ENCODE results near the gene SEPSECS. TPM values are rescaled to one million over a fixed set of nuclear protein-coding genes. Genes with fewer than 3 reads are reported as not detected.

The SEPSECS gene
- total and polyA plus RNA-seq, 2 donors (not counting 3 experiments of a cell fraction or from before 2014, with no cell fraction given): 2.8 to 8.3 TPM

- H3K36me3 ChIP-seq (ENCODE audit: control insufficient read depth in 2 of 2, extremely low read depth in 1 of 2, insufficient read depth in 2 of 2, low read length in 2 of 2): no peaks in the 10 kb centered on the region
- TF ChIP-seq FOS (IDR thresholded peaks at IDR 0.05; ENCODE audit: borderline replicate concordance, insufficient read depth, low read length) (no peak), POLR2A (IDR thresholded peaks at IDR 0.05; ENCODE audit: low read depth, low read length) (no peak), POLR2AphosphoS5 (IDR thresholded peaks at IDR 0.05; ENCODE audit: insufficient read depth, low read depth, low read length) (no peak), GATA2 (IDR thresholded peaks at IDR 0.05; ENCODE audit: insufficient read depth, insufficient read length, low read depth, low read length) (no peak), MYC (IDR thresholded peaks at IDR 0.05; ENCODE audit: low read depth, low read length) (no peak), JUN (IDR thresholded peaks at IDR 0.05; ENCODE audit: borderline replicate concordance, insufficient read depth, insufficient read length, low read depth) (no peak), EZH2 (IDR thresholded peaks at IDR 0.05; ENCODE audit: borderline replicate concordance, low read depth, low read length, severe bottlenecking) (no peak)
- TF ChIP-seq, protein P1, sequence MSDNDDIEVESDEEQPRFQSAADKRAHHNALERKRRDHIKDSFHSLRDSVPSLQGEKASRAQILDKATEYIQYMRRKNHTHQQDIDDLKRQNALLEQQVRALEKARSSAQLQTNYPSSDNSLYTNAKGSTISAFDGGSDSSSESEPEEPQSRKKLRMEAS (IDR thresholded peaks at IDR 0.05; ENCODE audit: insufficient read depth, insufficient read length): no peak
- TF ChIP-seq, protein P2, sequence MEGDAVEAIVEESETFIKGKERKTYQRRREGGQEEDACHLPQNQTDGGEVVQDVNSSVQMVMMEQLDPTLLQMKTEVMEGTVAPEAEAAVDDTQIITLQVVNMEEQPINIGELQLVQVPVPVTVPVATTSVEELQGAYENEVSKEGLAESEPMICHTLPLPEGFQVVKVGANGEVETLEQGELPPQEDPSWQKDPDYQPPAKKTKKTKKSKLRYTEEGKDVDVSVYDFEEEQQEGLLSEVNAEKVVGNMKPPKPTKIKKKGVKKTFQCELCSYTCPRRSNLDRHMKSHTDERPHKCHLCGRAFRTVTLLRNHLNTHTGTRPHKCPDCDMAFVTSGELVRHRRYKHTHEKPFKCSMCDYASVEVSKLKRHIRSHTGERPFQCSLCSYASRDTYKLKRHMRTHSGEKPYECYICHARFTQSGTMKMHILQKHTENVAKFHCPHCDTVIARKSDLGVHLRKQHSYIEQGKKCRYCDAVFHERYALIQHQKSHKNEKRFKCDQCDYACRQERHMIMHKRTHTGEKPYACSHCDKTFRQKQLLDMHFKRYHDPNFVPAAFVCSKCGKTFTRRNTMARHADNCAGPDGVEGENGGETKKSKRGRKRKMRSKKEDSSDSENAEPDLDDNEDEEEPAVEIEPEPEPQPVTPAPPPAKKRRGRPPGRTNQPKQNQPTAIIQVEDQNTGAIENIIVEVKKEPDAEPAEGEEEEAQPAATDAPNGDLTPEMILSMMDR (IDR thresholded peaks at IDR 0.05; ENCODE audit: extremely low read depth in 1 of 2, insufficient read depth in 1 of 2, low read depth in 1 of 2, low read length in 2 of 2): no peak
- dilution Hi-C loops (cut with MboI; ENCODE audit: extremely low pct_ligation_motif_present, low sequenced_read_pairs): no loop called here
- intact Hi-C loops (cut with micrococcal nuclease): no loop called here
- FAIRE-seq (no peak), DNase-seq (ENCODE audit: low read depth, low spot score) (no peak)
- no peaks in the 10 kb centered on the region for H3K27me3 ChIP-seq (ENCODE audit: control insufficient read depth in 2 of 2, insufficient read depth in 2 of 2, low read length in 2 of 2)
- H3K4me1 ChIP-seq (ENCODE audit: control insufficient read depth, extremely low read depth, insufficient read depth, low read length): peaks cover 7% of the 10 kb centered on the region
- H3K27ac ChIP-seq (ENCODE audit: insufficient read depth, low read depth, low read length): no peak overlapping the region
- H3K9me1 ChIP-seq (replicated peaks; ENCODE audit: control insufficient read depth, extremely low read depth, insufficient read depth, low read length): no peaks in the 10 kb centered on the region
- CTCF ChIA-PET: no interaction called here
- H3K79me2 ChIP-seq (ENCODE audit: control insufficient read depth, insufficient read depth, low read length): no peaks in the 10 kb centered on the region
- POLR2A ChIA-PET: no interaction called here
- no peaks in the 10 kb centered on the region for H3K9me3 ChIP-seq (replicated peaks; ENCODE audit: control insufficient read depth, insufficient read depth, low read length)
- H2AFZ ChIP-seq (ENCODE audit: low read depth, low read length): no peak overlapping the region
- no peak overlapping the region for H3K4me2 ChIP-seq (ENCODE audit: insufficient read depth, low read length)
- H4K20me1 ChIP-seq (replicated peaks; ENCODE audit: control insufficient read depth, extremely low read depth, insufficient read depth, low read length): no peaks in the 10 kb centered on the region
- H3K4me3 ChIP-seq (replicated peaks in 1 of 3; ENCODE audit: insufficient read depth in 1 of 3, low read depth in 1 of 3, low read length in 3 of 3): no peak overlapping the region
- BruUV-seq (replicated peaks): no TSS peak
- no peak overlapping the region for H3K9ac ChIP-seq (replicated peaks; ENCODE audit: extremely low read depth, insufficient read depth, low read length)
Observed at GRCh38 chr4:25158817-25159216, 1.4 kb downstream of the SEPSECS start.
